GM18508 (cell line): ENCODE results near the gene ERBIN.
"Not testable (repeated sequence)": the region's sequence is repeated elsewhere in the genome, so short reads cannot be mapped to it uniquely, and the experiment has no call there.

Experiments
- ATAC-seq: cut with Tn5 transposase; IDR thresholded peaks from one replicate; pipeline ENCODE4 v1.9.1; 2021; ENCODE audit warnings: moderate number of reproducible peaks; ENCODE audit not compliant: insufficient read depth, unreplicated experiment

ERBIN gene

DNA sequence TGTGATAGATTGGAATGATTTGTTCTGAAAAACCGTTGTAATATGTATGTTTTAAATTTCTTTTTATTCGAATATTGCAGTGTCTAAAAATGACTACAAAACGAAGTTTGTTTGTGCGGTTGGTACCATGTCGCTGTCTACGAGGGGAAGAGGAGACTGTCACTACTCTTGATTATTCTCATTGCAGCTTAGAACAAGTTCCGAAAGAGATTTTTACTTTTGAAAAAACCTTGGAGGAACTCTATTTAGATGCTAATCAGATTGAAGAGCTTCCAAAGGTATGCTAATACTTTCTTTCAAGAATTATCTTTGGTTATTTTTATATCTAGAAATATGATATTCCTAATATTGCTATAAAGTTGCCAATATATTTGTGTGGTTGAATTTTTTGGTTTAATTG is 66.3 kb downstream of the ERBIN start:
- no peak for ATAC-seq

DNA sequence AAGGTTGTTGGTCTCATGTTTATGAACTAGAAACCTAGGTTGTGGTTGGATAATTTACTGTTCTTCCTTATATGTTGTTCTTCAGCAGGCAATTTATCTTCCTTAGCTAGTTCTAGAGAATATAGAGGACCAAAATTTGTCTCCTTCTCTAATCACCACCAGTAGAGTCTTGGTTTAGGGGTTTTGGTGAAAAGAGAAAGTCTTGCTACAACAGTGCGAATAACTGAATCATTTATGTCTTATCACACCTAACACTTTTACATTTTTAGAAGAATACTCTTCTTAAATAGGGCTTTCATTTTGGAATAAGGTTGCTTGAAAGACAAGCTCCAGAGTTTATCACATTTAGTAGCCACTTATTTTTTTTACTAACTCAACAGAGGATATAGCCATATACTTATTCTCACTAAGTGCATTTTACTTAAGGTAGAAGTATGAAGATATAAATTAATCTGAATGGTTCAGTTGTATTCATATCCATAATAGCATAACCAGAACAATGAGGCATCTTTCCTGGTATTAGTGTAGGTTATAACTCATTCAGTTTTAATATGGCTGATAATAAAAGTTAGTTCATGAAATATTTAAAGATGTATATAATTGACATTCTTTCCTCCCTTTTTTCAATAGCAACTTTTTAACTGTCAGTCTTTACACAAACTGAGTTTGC is 67.9 kb downstream of the ERBIN start:
- no peak for ATAC-seq

DNA sequence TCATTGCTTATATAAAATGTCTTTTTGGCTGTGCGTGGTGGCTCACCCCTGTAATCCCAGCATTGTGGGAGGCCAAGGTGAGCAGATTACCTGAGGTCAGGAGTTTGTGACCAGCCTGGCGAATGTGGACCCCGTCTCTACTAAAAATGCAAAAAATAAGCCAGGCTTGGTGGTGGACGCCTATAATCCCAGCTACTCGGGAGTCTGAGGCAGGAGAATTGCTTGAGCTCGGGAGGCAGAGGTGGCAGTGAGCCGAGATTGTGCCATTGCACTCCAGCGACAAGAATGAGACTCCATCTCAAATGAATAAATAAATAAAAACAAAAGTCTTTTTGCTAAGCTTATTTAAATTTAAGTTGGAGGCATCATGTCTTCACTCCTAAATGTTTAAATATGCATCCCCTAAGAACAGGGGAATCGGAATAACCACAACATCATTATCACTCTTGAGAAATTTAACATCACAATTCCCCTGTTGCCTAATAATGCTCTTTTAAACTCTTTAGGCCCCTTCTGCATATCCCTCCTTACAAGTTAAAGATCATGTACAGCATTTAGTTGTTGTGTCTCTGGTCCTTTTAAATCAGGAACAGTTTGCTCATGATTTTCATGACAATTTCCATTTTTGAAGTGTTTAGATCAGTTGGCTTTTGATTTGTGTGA is 72.8 kb downstream of the ERBIN start:
- no peak for ATAC-seq

DNA sequence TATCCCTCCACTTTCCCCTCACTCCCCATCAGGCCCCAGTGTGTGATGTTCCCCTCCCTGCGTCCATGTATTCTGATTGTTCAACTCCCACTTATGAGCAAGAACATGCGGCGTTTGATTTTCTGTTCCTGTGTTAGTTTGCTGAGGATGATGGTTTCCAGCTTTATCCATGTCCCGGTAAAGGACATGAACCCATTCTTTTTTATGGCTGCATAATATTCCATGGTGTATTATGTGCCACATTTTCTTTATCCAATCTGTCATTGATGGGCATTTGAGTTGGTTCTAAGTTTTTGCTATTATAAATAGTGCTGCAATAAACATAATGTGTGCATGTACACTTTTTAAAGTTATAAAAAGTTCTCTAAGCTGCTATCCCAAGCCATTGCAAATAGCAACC is 75.6 kb downstream of the ERBIN start:
- no peak for ATAC-seq

DNA sequence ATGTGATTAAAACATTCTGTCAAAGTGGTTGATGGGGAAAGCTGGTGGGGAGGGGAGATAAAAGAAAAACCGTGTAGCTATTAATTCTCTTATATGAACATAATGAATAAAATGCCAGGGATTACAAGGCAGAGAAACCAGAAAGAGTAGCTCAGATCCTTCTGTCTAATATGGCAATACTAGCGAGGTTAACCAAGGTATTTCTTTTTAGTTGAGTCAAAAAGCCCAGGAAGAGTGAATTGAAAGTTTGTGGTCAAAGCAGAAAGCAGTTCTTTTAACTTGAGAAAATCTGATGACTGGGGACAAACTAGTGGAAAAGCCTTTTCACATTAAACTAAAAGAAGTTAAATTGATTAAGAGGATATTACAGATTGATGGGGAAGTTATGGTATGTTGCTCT is 76.0 kb downstream of the ERBIN start:
- ATAC-seq, result no peak

DNA sequence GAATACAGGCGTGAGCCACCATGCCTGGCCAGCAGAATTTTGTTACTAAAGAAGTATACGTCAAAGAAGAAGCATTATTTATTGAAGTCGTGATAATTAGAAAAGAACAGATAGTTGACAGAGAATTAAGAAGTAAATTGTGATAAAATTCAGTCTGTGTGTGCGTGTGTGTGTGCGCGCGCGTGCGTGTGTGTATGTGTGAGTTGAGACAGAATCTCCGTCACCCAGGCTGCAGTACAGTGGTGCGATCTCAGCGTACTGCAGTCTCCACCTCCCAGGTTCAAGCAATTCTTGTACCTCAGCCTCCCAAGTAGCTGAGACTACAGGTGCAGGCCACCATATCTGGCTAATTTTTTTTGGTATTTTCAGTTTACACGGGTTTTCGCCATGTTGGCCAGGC is 77.8 kb downstream of the ERBIN start:
- no peak for ATAC-seq

DNA sequence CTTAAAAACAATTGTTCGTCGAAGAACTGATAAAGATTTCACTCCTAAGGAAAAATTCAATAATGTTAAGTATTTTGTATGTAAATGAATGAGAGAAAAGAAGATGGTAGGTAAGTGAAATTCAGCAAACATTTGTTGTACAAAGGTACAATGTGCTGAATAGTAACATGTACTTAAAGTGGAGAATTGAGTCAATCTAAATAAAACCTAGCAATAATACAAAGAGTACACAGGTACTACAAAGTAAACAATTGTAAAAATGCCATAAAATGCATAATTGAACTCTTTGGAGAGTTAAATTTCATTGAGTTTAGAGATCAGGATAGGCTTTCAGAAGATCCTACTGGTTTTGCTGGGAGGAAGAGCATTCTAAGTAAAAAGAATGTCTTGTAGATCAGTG is 82.9 kb downstream of the ERBIN start:
- no peak for ATAC-seq

DNA sequence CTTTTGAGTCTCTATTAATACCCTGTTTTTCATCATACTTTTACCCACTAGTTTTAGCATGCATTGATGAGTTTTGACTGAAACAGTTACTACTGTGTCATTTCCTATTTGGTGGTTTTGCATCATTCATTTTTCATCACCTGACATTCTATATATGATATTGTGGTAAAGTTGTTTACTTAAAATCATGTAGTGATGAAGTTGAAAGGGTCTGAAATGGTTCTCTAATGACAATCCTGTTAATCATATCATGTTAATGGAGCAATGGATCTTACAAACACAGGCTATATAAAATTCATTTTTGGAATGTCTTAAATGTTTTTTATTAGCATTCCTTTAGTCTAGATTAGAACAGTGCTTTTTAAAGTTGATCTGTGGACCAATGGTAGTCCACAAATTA is 84.1 kb downstream of the ERBIN start:
- no peak for ATAC-seq

DNA sequence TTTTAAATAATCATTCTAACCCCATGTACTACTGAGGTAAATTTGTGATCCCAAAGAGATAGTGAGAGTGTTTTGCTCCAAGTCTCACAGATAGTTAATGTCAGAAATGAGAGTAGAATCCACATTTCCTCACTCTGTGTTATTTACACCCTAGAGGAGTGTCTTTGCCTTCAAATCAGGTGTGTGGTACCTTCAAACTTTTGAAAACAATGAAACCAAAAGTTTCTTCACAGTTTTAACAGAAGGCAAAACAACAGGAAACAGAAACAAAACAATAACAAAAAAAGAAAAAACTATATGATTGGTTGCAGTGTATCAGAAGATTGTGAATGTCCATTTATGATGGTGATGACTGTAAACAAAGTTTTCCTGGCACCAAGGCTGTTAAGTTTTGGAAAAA is 85.9 kb downstream of the ERBIN start:
- no peak for ATAC-seq

DNA sequence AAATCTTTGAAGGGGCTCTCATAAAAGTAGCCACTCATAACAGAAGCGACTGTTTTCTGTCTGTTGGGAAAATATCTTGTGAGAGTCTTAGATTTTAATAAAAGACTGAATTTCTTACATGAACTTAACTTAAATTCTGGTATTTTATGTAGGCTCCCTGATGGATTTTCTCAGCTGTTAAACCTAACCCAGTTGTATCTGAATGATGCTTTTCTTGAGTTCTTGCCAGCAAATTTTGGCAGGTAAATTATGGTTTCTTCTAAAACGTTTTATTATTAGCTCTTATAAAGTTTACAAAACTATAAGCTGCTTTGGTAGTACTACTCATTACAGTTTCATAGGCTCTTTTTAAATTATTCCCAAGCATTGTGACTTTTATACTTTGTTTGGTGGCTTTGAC is 87.0 kb downstream of the ERBIN start:
- ATAC-seq, result no peak

DNA sequence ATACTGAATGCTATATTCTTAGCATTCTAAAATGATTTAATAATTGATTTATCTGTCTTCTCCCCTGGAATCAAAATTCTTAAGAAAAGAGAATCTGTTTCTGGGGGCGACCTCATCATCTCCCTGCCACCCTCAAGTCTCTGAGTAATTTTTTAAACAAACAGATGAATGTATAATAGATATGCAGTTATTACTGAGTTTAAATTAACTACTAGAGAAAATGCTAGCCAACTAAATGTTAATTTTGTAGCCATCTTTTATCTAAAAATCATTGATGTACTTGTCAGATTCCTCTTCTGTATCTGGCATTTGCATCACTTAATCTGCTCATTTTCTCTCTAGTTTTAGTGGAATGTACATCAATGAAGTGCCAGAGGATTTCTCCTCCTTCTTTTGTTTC is 87.5 kb downstream of the ERBIN start:
- ATAC-seq, result no peak

DNA sequence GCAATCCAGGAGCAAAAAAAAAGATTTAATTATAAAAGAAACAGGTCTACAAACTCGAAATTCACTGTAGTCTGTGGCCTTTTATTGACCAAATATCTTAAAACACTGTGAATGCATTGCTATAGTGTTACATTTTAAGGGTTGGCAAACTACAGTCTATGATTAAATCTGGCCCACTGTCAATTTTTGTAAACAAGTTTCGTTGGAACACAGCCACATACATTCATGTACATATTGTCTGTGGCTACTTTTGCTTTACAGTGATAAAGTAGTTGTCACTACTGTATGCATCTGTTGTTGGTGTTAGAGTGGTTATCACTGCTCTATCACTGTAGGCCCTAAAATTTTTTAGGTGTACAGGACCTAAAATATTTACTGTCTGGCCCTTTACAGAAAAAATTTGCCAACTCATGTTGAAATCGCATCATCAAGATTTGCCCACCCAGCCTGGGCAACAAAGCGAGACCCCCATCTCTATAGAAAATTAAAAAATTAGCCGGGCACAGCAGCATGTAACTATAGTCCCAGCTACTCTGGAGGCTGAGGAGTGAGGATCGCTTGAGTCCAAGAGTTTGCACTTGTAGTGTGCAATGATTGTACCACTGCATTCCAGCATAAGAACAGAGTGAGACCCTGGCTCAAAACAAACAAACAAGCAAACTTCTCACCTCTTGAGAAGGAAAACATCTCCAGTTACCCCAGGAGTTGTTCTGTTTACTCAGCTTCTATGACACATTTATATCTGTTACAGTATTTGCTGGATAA is 89.0 kb downstream of the ERBIN start:
- no peak for ATAC-seq

DNA sequence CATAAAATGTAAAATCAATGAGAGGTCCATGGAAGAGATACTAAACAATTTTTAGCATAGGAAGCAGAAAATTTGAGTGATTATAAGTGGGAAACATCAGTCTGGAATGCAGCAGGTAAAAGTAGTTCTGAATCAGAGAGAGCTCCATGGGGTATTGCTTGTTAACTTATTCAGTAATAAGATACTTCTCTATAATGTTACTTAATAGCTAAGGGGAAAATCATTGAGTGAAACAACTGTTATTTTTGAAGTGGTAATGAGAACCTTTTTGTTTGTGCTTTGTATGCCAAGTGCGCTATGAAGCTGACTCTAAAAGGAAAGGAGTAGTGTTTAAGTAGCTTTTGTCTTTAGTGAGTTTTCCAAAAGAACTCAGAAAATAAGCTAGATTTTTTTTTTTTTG is 95.2 kb downstream of the ERBIN start:
- no peak for ATAC-seq

DNA sequence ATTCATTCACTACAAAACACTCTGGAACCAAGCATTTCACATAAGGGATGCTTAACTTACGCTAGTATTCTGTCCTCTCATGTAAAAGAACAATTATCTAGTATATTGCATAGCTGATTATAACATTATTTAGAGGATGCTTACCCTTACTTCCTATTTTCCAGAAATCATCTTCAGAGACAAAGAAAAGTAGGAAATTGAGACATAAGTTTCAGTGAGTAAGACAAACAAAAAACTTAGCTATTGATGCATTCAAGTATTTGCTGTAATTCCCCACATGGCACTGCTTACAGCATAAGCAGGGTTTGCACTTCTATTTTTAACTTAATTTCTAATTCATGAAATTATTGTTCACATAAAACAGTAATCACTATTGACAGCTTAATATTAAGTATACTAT is 112.9 kb downstream of the ERBIN start:
- ATAC-seq, result no peak

DNA sequence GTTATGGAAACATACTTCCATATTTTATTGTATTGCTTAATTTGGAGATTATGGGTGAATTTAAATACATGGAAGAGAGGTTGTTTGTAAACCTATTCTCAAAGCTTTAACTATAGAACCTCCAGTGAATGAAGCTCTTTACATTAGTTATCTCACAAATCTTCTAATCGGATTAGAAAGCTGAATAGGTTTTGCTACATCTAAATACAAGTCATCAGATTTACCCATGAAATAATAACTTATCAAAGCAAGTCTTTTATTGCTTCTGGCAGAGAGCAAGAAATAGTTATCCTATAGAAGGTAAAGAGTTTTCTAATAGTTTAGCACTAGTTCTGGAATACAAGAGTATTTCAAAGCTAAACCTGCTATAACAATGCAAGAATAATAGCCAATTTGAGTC is 113.3 kb downstream of the ERBIN start:
- no peak for ATAC-seq

DNA sequence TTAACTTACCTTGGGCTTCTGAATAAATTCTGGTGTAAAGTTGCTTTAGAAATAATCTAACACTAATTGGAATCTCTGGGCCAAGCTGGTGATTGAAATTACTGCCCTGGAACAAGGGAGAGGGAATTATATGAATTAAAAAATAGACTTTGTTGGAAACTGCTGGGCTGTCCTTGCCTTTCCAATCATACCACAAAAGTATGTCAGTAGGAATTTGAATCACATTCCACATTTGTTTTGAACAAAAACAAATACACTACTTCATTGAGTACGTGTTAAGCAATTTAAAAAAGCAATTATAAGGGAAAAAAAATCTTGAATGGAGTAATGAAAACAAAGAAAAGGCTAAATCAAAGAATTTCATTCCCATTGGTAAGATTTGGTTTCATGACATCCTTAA is 115.3 kb downstream of the ERBIN start:
- ATAC-seq, result no peak

DNA sequence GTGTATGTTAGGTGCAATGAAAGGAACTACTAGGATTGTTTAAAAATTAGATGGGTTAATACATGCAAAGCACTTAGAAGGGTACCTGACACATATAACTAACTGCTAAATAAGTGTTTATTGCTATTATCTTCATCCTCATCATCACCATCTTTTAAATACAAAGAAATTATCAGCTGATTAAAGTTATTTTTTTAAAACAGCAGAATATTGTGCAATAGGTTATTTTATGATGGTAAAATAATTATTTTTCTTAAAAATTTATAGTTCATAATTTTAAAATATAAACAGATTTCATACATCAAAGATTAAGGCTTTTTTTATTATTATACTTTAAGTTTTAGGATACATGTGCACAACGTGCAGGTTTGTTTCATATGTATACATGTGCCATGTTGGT is 130.9 kb downstream of the ERBIN start:
- no peak for ATAC-seq

DNA sequence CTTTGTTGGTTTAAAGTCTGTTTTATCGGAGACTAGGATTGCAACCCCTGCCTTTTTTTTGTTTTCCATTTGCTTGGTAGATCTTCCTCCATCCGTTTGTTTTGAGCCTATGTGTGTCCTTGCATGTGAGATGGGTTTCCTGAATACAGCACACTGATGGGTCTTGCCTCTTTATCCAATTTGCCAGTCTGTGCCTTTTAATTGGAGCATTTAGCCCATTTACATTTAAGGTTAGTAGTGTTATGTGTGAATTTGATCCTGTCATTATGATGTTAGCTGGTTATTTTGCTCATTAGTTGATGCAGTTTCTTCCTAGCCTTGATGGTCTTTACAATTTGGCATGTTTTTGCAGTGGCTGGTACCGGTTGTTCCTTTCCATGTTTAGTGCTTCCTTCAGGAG is 134.9 kb downstream of the ERBIN start:
- not testable (repeated sequence) for ATAC-seq

DNA sequence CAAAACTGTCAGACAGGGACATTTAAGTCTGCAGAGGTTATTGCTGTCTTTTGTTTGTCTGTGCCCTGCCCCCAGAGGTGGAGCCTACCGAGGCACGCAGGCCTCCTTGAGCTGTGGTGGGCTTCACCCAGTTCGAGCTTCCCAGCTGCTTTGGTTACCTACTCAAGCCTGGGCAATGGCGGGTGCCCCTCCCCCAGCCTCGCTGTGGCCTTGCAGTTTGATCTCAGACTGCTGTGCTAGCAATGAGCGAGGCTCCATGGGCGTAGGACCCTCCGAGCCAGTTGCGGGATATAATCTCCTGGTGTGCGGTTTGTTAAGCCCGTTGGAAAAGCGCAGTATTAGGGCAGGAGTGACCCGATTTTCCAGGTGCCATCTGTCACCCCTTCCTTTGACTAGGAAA is 136.7 kb downstream of the ERBIN start:
- not testable (repeated sequence) for ATAC-seq

DNA sequence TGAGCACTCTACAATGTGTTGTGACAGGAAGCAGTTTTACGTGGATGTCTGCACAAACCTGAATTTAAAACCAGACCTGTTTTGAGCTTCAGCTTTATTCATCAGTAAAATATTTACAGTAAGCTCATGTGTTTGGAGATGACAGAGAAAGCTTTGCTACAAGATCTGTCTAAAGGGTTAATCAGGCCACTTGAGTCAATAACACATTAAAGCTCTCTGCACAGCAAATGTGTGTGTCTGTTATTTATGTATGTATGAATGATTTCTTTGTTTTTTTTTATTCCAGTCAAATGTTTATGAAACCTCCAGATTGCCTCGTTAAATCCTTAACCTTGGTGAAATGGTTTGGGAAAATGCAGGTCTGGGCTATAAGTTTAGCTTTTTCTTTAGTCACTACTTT is 140.5 kb downstream of the ERBIN start:
- ATAC-seq, result no peak

DNA sequence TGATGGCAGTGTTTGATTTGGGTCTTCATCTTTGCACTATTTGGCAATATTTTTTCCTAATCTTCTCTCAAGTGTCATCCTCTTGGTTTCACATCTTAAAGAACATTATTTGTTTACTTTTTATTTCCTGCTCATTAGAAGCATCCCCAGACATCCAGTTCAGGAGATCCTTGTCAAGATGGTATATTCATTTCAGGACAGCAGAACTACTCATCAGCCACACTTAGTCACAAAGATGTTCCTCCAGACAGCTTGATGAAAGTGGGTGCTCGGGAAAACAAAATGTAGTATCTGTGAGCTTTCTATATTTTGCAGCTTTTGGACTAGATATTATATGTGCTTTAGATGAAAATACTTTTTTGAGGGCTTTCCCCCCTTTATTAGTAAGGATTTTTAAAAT is 145.7 kb downstream of the ERBIN start:
- no peak for ATAC-seq

DNA sequence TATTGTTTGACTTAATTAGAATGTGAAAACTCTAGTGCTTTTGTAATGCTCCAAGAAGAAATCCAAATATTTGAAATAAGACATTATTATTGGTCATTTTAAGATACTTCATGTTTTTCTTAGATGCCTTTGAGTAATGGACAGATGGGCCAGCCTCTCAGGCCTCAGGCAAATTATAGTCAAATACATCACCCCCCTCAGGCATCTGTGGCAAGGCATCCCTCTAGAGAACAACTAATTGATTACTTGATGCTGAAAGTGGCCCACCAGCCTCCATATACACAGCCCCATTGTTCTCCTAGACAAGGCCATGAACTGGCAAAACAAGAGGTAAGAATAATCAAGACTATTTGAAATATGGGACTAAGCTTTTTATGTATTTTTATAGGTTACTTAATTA is 148.5 kb downstream of the ERBIN start:
- no peak for ATAC-seq
